Gastroesophageal sphincter (tissue), 3 donors: ENCODE data around the gene LINGO4.

ENCODE experiments used
- POLR2A ChIP-seq, 2 donors: fragments of 450-650 bp; IDR thresholded peaks; one replicate each; pipeline ENCODE4 v1.6.1; 2017; ENCODE audit warnings: antibody characterized with exemption in 2 of 2, mild to moderate bottlenecking in 2 of 2, moderate library complexity in 1 of 2
- POLR2AphosphoS5 ChIP-seq: sonication (generic); formaldehyde crosslinking; IDR thresholded peaks from one replicate; pipeline ENCODE4 v1.6.1; 2017; ENCODE audit warnings: antibody characterized with exemption
- TF ChIP-seq, protein P1 (sequence below), 4 experiments: fragments of 200-600 bp in 2 of 4; fragments of 450-650 bp in 2 of 4; sonication (generic) in 1 of 4; IDR thresholded peaks; one replicate each; pipeline ENCODE4 v1.5.1; 2017 to 2019; ENCODE audit warnings: antibody characterized with exemption in 4 of 4, mild to moderate bottlenecking in 2 of 4, moderate library complexity in 2 of 4

DNA sequence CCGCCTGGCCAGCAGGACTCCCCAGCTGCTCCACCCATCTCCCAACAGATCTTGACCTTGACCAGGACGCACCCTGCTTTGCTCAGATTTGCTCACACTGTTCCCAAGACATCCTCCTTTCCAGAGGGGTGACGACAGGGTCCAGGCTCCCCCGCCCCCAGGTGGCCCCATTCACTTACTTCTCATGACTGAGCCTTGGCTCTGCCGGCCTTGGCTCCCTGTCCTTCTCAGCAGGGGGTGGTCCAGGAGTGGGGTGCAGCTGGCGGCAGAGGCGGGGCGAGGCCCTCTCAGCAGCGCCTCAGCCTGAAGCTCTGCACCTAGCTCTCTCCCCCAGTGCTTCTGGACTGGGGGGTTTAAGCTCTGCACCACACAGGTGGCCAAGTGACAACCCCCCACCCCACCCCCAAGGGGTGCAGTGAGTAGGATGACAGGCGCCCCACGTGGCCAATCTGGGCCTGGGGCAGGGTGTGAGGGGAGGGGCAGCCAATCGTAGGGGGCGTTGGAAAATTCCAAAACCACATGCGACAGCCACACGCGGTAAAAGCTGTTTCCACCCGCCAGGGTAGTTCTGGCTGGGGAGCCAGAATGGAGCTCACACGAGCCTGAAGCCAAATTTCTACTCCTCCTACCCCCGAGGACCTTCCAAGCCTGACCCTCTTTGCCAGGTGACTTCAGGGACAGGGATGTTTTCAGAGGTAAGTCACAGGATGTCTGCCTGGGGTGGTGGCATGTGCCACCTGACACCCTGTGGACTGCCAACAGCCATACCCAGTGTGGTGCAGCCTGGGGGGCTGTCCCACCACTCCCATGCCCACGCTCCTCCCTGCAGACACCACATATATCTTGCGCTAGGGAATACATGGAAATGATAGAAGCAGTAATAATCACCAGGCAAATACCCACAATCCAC, 20.8 kb upstream of the LINGO4 start:
- TF ChIP-seq, protein P1, sequence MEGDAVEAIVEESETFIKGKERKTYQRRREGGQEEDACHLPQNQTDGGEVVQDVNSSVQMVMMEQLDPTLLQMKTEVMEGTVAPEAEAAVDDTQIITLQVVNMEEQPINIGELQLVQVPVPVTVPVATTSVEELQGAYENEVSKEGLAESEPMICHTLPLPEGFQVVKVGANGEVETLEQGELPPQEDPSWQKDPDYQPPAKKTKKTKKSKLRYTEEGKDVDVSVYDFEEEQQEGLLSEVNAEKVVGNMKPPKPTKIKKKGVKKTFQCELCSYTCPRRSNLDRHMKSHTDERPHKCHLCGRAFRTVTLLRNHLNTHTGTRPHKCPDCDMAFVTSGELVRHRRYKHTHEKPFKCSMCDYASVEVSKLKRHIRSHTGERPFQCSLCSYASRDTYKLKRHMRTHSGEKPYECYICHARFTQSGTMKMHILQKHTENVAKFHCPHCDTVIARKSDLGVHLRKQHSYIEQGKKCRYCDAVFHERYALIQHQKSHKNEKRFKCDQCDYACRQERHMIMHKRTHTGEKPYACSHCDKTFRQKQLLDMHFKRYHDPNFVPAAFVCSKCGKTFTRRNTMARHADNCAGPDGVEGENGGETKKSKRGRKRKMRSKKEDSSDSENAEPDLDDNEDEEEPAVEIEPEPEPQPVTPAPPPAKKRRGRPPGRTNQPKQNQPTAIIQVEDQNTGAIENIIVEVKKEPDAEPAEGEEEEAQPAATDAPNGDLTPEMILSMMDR (IDR thresholded peaks at IDR 0.05) = no peak
- TF ChIP-seq POLR2A (IDR thresholded peaks at IDR 0.05) (no peak), POLR2AphosphoS5 (no peak)
